DMS79 treated with DMSO at 0.1 percent for 48 hours (cell line): ENCODE data around the gene ENPP6.

Experiments used
- DNase-seq: peaks from one replicate; lab custom pipeline; 2025; lab: John Stamatoyannopoulos, UW

Gene ENPP6

GRCh38 chr4:184104419-184105101 is 113.1 kb downstream of the ENPP6 start:
- no peak for DNase-seq

GRCh38 chr4:184103527-184104264 is 114.0 kb downstream of the ENPP6 start:
- no peak for DNase-seq

- no peak for DNase-seq
Observed at GRCh38 chr4:184102927-184103326, 114.7 kb downstream of the ENPP6 start.

- DNase-seq: no peak
Observed at GRCh38 chr4:184102488-184102887, 115.2 kb downstream of the ENPP6 start.

- DNase-seq: no peak
Observed at GRCh38 chr4:184101711-184102110, 116.0 kb downstream of the ENPP6 start.

- no peak for DNase-seq
Observed at GRCh38 chr4:184100297-184100885, 117.3 kb downstream of the ENPP6 start.

GRCh38 chr4:184099535-184099966 is 118.1 kb downstream of the ENPP6 start:
- DNase-seq: peak; percentile 1

- no peak for DNase-seq
Observed at GRCh38 chr4:184099000-184099399, 118.7 kb downstream of the ENPP6 start.

- no peak for DNase-seq
Observed at GRCh38 chr4:184097815-184098214, 119.9 kb downstream of the ENPP6 start.

- no peak for DNase-seq
Observed at GRCh38 chr4:184097241-184097605, 120.5 kb downstream of the ENPP6 start.

GRCh38 chr4:184096561-184097240 is 121.0 kb downstream of the ENPP6 start:
- DNase-seq: no peak

GRCh38 chr4:184094532-184095159 is 123.0 kb downstream of the ENPP6 start:
- no peak for DNase-seq

GRCh38 chr4:184091986-184092385 is 125.7 kb downstream of the ENPP6 start:
- DNase-seq: no peak

GRCh38 chr4:184090571-184090970 is 127.1 kb downstream of the ENPP6 start:
- DNase-seq: no peak

GRCh38 chr4:184080674-184081073 is 137.0 kb downstream of the ENPP6 start:
- no peak for DNase-seq

GRCh38 chr4:184074677-184075388 is 142.8 kb downstream of the ENPP6 start:
- no peak for DNase-seq

GRCh38 chr4:184067931-184068554 is 149.6 kb downstream of the ENPP6 start:
- peak; percentile 1 for DNase-seq

GRCh38 chr4:184066584-184067300 is 150.9 kb downstream of the ENPP6 start:
- no peak for DNase-seq

GRCh38 chr4:184064877-184065276 is 152.8 kb downstream of the ENPP6 start:
- no peak for DNase-seq

GRCh38 chr4:184062769-184063168 is 154.9 kb downstream of the ENPP6 start:
- DNase-seq: no peak
